Activated CD4-positive, CD25-positive, alpha-beta regulatory T cell treated with anti-CD3 and anti-CD28 coated beads, Interleukin-2, amount 50 U/mL, for 72 hours (primary cell): ENCODE results near the gene SNRPN.
"Not testable (repeated sequence)": the region's sequence is repeated elsewhere in the genome, so short reads cannot be mapped to it uniquely, and the experiment has no call there.

Experiments
- DNase-seq: peaks from one replicate; pipeline ENCODE4 v3.0.0; 2021

Gene SNRPN

DNA sequence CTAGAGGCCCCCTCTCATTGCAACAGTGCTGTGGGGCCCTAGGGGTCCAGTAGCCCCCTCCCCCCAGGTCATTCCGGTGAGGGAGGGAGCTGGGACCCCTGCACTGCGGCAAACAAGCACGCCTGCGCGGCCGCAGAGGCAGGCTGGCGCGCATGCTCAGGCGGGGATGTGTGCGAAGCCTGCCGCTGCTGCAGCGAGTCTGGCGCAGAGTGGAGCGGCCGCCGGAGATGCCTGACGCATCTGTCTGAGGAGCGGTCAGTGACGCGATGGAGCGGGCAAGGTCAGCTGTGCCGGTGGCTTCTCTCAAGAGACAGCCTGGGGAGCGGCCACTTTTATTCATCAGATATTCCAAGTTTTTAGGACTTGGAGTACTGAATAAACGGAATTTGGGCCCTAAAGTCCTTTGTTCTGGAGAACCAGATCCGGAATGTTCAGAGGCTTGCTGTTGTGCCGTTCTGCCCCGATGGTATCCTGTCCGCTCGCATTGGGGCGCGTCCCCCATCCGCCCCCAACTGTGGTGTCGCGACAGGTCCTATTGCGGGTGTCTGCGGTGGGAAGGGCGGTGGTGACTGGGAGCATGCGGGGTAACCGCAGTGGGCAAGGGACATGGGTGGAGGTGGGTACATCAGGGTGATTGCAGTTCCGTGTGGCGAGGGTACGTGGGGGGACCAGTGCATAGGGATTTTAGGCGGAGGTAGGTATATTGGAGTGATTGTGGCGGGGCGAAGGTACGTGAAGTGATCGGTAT lies at the start of gene SNRPN, which contains the start of gene SNURF:
Gene SNRPN, plus strand, starts transcription at position 205 of the 748 bp plus-strand sequence. CDS start 19,467 bp downstream, outside the sequence.
Gene SNURF, plus strand, starts transcription at position 205 of the 748 bp plus-strand sequence. Its CDS starts 62 bp downstream, at position 267.
- DNase-seq = peak; percentile 69

DNA sequence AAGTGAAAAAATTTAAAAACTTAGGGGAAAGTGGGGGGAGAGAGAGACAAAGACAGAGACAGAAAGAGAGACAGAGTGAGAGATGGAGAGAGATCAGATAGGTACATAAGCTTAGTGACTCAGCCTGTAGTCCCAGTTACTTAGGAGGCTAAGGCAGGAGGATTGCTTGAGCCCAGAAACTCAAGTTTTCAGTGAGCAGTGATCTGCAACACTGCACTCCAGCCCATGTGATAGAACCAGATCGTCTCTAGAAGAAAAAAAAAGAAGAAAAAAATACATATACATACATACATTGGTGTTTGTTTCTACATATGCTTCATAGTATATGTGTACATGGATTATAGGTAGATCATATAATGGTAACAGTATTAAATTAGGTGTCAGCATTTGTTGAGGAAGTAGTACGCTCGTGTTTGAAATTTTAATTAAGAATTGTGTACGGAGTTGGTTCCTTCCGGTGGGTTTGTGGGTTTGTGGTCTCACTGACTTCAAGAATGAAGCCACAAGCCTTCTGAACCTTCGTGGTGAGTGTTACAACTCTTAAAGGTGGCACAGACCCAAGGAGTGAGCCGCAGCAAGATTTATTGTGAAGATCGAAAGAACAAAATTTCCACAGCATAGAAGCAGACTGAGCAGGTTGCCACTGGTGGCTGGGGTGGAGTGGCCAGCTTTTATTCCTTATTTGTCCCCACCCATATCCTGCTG lies 38.3 kb upstream of the SNRPN start:
- DNase-seq = no peak

DNA sequence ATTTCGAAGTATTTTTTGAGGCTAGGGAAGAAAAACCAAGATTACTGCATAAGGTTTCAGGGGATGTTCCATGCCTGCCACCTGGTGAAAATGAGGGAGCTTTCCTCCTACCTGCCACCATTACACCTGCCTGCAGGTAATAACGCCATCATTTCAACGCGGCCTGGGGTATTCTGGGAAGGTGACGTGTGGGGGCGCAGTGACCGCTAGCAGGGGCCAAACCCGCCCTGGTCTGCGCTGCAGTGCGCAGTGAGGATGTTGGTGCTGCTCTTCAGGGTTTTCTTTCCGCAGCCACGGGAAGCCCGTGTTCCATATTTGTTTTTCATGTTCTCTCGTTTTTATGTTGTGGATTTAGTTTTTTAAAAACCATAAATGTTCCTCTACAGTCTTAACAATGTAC lies 37.4 kb upstream of the SNRPN start:
- DNase-seq = no peak

DNA sequence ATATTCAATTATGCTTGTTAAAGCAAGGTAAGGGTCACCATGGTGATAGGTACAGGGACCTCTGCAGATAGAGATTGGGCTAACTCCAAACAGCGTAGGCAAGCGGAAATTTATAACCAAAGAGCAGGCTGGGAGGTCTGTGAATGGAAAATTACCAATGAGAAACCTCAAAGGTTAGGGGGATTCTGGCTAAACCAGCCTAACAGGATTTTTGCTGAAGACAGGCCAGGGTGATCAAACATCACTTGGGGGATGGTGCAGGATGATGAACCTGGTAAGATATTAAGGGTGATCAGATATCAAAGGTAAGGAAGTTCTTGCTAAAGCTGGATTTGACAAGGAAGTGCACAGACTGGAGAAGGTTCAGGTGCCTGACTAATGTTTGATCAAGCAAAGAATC lies 35.3 kb upstream of the SNRPN start:
- DNase-seq = no peak

DNA sequence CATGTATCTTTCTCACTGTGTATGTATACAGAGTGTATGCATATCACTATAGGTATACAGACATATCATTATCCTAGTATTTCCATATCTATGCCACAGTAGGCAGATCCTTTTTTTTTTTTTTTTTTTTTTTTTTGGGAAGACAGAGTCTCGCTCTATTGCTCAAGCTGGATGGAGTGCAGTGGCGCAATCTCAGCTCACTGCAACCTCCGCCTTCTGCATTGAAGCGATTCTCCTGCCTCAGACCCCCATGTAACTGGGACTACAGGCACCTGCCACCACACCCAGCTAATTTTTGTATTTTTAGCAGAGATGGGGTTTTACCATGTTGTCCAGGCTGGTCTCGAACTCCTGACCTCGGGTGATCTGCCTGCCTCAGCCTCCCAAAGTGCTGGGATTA lies 32.0 kb upstream of the SNRPN start:
- DNase-seq = not testable (repeated sequence)

DNA sequence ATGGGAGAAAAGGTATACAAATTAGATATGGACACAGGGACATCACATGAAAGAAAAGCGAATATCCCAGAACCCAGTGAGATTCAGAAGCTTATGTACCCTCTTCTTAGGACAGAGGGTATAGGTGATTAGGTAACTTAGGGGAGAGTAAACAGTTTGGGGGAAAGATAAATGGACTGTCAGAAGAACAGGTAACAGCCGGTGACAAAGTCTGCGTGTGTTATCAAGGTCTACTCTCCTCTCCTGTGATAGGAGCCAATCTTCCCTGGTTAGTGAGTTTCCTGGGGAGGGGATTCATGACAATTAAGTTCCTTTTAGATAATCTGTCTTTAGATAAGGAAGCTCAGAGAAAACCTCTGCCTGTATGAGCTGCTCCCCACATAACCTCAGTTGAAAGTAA lies 30.6 kb upstream of the SNRPN start:
- no peak for DNase-seq

DNA sequence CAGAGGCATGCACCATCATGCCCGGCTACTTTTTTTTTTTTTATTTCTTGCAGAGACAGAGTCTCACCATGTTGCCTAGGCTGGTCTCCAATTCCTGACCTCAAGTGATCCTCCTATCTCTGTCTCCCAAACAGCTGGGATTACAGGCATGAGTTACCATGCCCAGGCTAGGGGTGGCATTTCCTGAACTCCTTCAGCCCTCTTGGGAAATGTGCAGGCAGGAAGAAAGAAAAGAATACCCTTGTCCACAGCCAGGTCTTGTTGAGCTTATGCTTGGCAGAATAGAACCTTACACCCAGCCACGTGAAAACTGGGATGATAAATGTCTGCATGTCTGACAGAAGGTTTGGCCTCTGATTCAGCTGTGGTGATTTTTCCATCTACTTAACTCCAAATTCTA lies 30.2 kb upstream of the SNRPN start:
- no peak for DNase-seq

DNA sequence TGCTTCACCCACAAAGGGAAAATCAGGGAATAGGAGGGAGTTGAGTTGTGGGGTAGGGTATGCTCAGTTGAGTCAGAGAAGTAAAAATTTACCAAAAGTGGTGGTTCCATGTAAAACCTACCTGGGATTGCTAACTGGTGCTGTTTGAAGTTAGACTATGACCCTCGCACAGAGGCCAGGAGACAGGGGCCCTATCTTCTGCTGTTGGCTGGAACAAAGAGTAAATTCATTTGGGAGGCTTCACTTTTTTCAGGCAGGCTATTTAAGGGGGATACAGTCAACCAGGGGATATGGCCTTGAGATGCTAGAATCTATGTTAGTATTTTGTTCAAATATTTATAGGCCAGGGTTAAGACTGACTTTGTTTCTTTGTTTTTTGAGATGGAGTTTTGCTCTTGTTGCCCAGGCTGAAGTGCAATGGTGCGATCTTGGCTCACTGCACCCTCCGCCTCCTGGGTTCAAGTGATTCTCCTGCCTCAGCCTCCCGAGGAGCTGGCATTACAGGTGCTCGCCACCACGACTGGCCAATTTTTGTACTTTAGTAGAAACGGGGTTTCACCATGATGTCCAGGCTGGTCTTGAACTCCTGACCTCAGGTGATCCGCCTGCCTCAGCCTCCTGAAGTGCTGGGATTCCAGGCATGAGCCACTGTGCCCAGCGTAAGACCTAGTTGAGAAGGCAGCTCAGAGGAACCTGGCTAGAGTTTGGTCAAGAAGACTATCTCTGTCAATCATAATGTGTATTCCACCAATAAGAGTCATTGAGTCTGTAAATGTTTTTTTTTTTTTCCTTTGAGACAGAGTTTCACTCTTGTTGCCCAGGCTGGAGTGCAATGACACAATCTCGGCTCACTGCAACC lies 22.7 kb upstream of the SNRPN start:
- DNase-seq = not testable (repeated sequence)

DNA sequence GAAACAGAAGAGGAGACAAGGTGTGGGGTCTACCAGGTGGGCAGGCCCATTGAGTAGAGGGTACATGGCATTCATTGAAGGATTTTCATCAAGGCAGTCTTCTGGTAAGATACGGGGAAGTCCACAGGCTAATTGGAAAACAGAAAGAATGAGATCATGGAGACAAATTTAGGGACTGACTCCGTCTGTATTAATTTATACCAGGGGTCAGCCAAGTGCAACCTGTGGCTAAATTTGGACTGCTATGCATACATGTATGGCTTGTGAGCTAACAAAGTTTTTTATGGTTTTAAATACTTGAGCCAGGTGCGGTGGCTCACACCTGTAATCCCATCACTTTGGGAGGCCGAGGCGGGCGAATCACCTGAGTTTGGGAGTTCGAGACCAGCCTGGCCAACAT lies 21.1 kb upstream of the SNRPN start:
- DNase-seq = no peak

DNA sequence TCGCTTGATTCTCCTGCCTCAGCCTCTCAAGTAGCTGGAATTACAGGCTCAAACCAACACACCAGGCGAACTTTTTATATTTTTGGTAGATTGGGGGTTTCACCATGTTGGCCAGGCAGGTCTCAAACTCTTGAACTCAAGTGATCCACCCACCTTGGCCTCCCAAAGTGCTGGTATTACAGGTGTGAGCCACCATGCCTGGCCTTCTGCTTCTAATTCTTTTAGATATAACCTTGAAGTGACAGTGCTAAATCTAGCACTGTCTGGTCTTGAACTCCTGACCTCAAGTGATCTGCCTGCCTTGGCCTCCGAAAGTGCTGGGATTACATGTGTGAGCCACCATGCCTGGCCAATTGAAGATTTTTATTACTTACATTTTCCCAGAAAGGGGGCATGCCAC lies 16.6 kb upstream of the SNRPN start:
- not testable (repeated sequence) for DNase-seq

DNA sequence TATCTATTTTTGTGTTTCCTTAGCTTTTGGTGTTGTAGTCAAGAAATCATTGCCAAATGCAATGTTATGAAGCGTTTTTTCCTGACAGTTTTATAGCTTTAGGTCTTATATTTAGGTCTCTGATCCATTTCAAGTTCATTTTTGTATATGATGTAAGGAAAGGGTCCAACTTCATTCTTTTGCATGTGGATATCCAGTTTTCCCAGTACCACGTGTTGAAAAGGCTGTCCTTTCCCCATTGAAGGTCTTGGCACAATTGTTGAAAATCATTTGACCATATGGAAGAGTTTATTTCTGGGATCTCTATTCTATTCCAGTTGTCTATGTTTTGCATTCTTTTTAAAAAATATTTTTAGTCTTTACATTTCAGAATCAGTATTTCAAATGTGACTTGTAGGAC lies 14.6 kb upstream of the SNRPN start:
- DNase-seq = no peak

DNA sequence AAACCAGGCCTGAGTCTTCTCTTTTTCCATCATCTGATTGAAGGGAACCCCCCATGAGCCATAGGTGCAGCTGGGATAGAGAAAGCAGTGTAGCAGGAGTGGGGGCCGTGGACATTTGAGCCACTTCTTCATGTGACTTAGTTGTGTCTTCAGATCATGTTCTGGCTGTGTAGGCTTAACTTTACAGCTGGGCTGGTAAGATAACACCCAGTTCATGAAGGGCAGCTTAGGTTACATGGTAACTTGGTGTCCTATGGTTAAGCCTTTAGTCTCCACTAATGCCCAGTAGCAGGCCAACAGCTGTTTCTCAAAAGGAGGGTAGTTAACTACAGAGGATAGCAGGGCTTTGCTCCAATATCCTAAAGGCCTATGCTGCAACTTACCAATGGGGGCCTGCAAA lies 11.4 kb upstream of the SNRPN start:
- DNase-seq = no peak

DNA sequence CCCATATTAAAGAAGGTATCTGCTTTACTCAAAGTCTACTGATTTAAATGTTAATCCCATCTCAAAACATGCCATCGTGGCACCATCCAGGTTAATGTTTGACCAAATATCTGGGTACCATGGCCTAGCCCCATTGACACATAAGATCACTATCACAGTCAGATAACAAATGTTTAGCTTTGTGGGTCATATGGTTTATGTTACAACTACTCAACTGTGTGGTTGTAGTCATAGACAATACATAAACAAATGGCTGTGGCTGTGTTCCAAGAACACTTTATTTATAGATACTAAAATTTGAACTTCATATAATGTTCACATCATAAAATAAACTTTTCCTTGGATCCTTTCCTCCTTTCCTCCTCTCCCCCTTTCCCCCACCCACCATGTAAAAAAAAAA lies 9.8 kb upstream of the SNRPN start:
- DNase-seq = no peak

DNA sequence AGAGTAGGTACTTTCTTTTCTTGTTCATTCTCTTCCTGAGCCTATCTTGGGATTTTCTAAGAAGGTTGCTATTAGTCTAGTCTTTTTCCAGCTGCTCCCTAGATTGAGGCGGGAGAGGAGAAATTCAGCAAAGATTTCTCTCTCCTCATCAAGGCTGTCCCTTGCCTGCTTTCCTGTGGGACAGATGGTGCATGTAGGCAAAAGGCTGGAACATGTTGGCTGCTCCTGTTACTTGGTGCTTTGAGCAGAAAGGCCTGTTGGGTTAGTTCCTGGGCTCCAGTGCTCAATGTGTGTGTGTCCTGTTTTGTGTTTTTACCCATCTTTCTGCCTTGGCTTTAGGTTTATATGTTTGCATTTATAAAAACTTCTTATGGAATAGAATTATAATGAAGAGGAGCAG lies 9.1 kb upstream of the SNRPN start:
- no peak for DNase-seq

DNA sequence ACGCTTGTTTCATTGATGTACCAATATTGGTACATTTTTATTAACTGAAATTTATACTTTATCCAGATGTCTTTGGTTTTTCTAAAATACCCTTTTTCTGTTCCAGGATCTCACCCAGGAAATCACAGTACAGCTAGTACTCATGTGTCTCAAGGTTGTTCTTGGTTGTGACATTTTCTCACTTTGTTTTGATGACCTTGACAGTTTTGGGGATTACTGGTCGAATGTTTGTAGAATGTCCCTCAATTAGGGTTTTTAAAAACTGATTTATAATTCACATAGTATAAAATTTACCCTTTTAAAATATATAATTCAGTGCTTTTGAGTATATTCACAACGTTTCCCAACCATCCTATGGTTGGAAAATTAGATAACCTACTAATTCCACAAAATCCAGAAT lies 6.3 kb upstream of the SNRPN start:
- DNase-seq = no peak

DNA sequence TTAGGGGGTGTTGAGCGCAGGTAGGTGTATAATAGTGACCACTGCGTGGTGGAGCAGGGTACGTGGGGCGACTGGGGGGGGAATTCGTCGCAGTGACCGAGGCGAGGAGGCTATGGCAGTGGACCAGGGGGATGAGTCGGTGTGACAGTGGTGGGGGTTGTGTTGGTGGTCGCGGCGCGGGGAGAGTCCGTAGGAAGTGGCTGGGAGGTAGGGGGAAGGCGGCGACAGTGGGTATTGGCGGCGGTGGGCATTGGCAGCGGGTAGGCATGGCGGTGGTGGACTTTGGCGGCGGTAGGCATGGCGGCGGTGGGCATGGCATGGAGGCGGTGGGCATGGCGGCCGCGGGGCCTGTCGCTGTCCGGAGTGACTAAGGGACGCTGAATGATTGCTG lies 739 bp downstream of the SNRPN start:
- DNase-seq = peak; percentile 41

DNA sequence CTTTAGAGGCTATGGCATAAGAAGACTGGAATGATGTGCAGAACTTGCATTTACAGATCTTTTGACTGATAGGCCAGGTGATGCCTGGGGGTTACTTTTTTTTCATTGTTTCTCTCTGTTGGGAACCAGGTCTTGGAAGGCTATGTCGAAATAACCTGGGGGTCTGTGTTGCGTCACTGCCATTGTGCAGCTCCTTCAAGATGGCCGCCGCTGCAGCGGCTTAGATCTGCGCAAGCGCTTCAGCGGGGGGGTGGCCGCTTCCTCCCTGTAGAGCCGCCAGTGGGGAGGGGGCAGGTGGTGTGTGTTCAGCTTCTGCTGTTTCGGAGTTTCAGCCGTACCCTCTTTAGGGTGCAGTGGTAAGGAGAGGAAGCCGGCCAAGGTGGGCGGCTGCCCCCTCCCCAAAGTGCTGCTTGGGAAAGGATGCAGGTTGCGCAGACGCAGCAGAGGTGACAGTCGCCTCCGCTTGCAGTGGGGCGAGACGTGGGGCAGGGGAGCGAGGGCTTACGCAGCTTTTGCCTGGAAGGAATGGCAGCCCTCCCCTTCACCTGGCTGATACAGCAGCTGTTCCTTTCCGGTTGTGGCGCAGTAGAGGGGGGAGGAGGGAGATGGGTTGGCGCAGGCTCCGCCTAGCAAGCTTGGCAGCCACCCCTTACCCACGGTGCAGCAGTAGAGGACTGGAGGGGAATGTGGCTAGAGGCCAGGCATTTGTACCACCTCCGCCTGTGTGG lies 1.5 kb downstream of the SNRPN start:
- peak; percentile 57 for DNase-seq

DNA sequence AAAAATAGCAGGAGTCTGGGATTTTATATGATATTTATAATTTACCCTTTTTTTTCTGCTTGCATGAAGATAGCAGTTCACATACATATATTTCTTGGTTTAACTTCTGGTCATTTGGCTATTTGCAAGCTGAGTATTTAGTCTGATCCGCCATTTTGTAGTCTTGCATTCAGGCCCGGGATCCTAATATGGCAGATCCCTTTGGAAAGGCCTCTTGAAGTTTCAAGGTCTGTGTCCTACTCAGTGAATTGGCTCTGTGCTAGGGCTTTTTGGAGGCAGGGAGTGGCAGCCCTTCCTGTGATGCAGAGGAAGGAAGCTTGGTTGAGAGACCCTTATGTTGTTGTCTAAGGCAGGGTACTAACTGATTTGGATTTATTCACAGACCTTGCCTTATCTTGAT lies 2.9 kb downstream of the SNRPN start:
- DNase-seq = no peak

DNA sequence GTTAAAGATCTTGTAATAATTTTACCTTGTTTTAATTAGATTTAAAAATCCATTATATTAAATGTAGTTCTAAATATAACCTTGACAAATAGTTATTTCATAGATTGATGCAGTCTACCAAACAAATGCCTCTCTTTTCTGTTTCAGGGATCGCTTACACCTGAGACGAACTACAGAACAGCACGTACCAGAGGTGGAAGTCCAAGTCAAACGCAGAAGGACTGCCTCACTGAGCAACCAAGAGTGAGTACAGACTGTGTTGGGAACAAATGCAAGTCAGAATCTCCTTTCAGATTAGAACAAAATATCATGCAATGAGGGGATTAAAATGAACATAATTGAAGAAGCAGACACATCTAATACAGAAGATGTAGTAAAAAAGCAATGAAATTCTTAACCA lies 7.2 kb downstream of the SNRPN start:
- DNase-seq = no peak

DNA sequence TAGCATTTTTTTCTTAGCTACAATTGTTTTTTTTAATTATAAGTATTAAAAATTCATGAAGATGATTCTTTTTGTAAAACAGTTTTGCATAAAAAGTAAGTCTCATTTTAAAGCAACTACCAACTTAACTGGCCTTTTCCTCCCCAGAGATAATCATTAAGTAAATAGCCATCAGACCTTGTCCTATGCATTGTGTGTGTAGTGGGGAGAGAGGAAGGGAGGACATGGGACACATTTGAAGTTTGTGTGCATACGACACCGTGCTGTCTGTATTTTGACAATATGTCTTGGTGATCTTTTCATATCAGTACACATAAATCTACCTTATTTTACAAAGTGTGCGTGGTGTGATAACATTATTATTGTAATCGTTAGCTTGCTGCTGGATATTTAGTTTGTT lies 8.1 kb downstream of the SNRPN start:
- no peak for DNase-seq

DNA sequence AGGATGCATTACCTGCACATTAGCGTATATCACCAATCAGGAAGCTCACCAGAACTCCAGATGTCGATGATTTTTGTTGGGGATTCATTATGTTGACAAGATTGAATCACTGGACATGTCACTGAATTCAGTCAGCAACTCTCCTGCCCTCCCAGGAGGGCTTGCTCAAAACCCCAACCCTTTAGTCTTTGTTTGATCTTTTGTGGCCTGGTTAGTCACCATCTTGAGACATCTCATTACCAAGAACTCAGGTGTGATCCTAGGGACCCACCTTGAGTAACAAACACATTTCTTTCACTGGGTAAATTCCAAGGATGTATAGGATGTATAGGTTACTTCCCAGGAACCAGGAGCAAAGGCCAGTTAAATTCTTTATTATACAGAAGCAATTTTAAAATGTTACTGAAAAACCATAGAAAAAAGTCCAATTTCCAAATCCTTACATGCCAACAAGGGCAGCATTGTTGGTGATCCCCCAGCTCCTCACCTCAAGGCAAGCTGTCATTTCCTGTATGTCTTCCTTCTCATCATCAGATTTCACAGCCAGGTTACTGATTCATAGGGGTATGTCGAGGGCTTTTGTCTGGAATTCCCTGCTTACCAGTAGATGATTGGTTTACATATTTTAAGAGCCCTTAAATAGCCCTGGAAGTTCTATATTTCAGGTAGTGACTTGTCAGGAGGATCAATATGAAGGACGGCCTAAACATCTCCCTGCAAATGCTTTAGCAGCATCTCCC lies 11.7 kb downstream of the SNRPN start:
- DNase-seq = no peak

DNA sequence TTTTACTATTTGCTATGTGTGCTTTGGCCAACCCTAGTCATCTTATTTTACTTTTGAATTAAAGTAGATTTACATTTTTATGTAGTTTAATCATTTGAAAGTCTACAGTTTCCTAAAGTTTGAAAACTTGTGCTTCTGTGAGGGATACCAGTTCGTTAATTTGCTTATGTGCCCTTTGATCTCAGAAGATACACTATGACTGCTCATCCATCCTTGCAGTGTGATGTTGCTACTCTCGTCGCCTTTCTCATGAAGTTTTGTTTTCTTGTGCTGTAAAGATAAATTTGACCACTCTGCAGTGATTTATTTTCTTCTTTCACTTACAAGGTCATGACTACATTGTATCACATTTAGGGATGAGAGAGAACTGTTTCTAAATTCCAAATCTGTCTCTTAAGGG lies 16.3 kb downstream of the SNRPN start:
- no peak for DNase-seq
